Endodermal cell (in vitro differentiated cells): ENCODE results near the gene TGM1. TPM values are rescaled to one million over a fixed set of nuclear protein-coding genes. Genes with fewer than 3 reads are reported as not detected.
A peak's percentile ranks its signal among the peaks of the same experiment; 100 is the strongest.

Experiments
- DNase-seq: peaks from one replicate; pipeline ENCODE4 v3.0.0-alpha.2; 2017
- H3K27ac ChIP-seq: 2 replicates; pipeline ENCODE4 v1.5.1; 2013; ENCODE audit warnings: mild to moderate bottlenecking, low read depth, low read length, moderate library complexity
- H3K27me3 ChIP-seq: 2 replicates; pipeline ENCODE4 v1.6.1; 2013; ENCODE audit warnings: mild to moderate bottlenecking, low read length, moderate library complexity; ENCODE audit not compliant: insufficient read depth, control insufficient read depth, poor library complexity, severe bottlenecking
- H3K36me3 ChIP-seq: 2 replicates; pipeline ENCODE4 v1.7.0; 2013; ENCODE audit warnings: mild to moderate bottlenecking, low read length, moderate library complexity; ENCODE audit not compliant: control insufficient read depth, insufficient read depth
- H3K4me1 ChIP-seq: one replicate; pipeline ENCODE4 v1.7.0; 2013; ENCODE audit warnings: low read length; ENCODE audit not compliant: control insufficient read depth, insufficient read depth
- H3K4me3 ChIP-seq: 2 replicates; pipeline ENCODE4 v1.5.1; 2013; ENCODE audit warnings: mild to moderate bottlenecking, low read length, moderate library complexity
- H3K9ac ChIP-seq: 2 replicates; pipeline ENCODE4 v1.6.1; 2013; ENCODE audit warnings: mild to moderate bottlenecking, low read length, moderate library complexity; ENCODE audit not compliant: poor library complexity, severe bottlenecking; ENCODE audit errors: extremely low read depth
- H3K9me3 ChIP-seq: 2 replicates; pipeline ENCODE4 v1.6.1; 2013; ENCODE audit warnings: mild to moderate bottlenecking, low read length, moderate library complexity; ENCODE audit not compliant: control insufficient read depth
- H3K27ac Mint-ChIP-seq: 2 replicates; pipeline ENCODE4 v1.8.0; 2020; ENCODE audit warnings: mixed read lengths
- H3K27me3 Mint-ChIP-seq: 2 replicates; pipeline ENCODE4 v1.8.0; 2021; ENCODE audit warnings: mild to moderate bottlenecking, mixed read lengths; ENCODE audit not compliant: insufficient read depth
- H3K36me3 Mint-ChIP-seq: 2 replicates; pipeline ENCODE4 v1.8.0; 2020; ENCODE audit warnings: low read depth, mixed read lengths
- H3K4me1 Mint-ChIP-seq: 2 replicates; pipeline ENCODE4 v1.8.0; 2020; ENCODE audit warnings: mixed read lengths
- H3K4me3 Mint-ChIP-seq: 2 replicates; pipeline ENCODE4 v1.8.0; 2020; ENCODE audit warnings: mild to moderate bottlenecking, moderate library complexity, mixed read lengths
- H3K9me3 Mint-ChIP-seq: 2 replicates; pipeline ENCODE4 v1.8.0; 2020; ENCODE audit warnings: mild to moderate bottlenecking, mixed read lengths
- CTCF ChIP-seq: fragments of 200-600 bp; sonication (generic); conservative IDR thresholded peaks from 2 replicates; pipeline ENCODE4 v1.5.0; 2021; ENCODE audit warnings: antibody characterized with exemption, mild to moderate bottlenecking
- WGBS, 2 experiments: methylation state at CpG; one replicate each; pipeline versions ENCODE4 v1.1.5 to v1.1.7; 2013; ENCODE audit warnings: missing lambda C conversion rate in 2 of 2, mixed read lengths in 1 of 2; ENCODE audit not compliant: insufficient coverage in 1 of 2, insufficient read length in 1 of 2; 5-methylcytosine and 5-hydroxymethylcytosine counted together
- total RNA-seq, 2 donors: library from RNA; stranded (reverse); fragmentation: NEBNext Ultra II Directional in 1 of 2; extraction: Animal tissue kit (Norgen Biotek cat#: 25700) in 1 of 2; gene quantifications; 2 replicates in 1 of 2; 3 replicates in 1 of 2; pipeline ENCODE4 v1.2.1, GENCODE V29; 2021

The TGM1 gene
- total RNA-seq, 2 donors from 2014 or later, result 1.6 to 3.4 TPM

DNA sequence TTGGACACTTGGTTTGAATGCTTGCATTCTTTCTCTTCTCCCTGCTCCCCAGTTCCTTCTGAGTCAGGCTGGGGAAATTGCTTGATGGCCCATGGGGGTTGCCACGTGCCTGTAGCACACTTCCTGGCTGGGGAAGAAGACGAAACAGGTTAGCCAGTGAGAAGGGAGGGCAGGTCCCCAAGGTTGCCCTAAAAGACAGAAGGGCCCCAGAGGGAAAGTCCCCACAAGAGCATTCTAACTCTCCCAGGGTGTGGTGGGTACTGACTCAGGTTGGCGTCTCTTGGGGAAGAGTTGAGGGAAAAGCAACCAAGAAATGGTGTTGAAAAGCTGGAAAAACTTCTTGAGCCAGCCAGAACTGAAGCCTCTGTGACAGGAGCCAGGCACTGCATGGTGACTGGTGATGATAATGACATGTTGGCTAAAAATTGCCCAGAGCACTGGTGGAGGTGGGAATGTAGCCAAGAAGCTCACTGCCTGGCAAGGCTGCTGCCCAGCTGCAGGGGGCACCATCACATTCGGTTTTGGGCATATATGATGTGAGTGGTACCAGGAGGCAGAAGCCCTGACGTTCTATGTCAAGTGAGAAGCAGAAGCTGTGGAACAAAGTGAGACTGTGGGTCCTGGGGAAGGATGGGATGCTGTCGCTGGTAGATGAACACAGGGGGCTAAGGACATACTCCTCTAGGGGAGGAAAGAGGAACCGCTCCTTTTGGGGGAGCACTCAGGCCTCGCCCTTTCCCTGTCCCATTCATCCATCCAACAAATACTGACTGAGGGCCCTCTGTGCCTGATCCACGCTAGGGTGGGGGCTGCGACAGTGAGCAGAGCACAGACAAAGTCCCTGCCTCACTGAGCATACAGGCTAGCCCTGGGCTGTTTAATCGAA, 16.6 kb upstream of the TGM1 start:
- Mint-ChIP-seq H3K9me3 (no peaks in the 10 kb centered on the region), H3K36me3 (no peaks in the 10 kb centered on the region), H3K27me3 (no peaks in the 10 kb centered on the region), H3K4me1 (no peaks in the 10 kb centered on the region), H3K27ac (no peak overlapping the region), H3K4me3 (no peak overlapping the region)
- WGBS, 2 experiments, result 89 to 93% methylated on average over 7 to 11 of the region's 11 CpGs
- H3K9me3 ChIP-seq, result no peaks in the 10 kb centered on the region
- no peak overlapping the region for H3K9ac ChIP-seq
- H3K4me3 ChIP-seq, result no peak overlapping the region
- H3K27me3 ChIP-seq, result no peaks in the 10 kb centered on the region
- H3K27ac ChIP-seq, result no peak overlapping the region
- peak; percentile 36 for TF ChIP-seq CTCF
- no peaks in the 10 kb centered on the region for H3K36me3 ChIP-seq
- DNase-seq, result no peak
- H3K4me1 ChIP-seq, result no peaks in the 10 kb centered on the region

GRCh38 chr14:24278424-24278823, 15.4 kb upstream of the TGM1 start:
- WGBS, 2 experiments, result 93 to 94% methylated on average over 5 of the region's 5 CpGs
- Mint-ChIP-seq H3K27me3 (no peaks in the 10 kb centered on the region), H3K9me3 (no peaks in the 10 kb centered on the region), H3K4me1 (no peaks in the 10 kb centered on the region), H3K27ac (no peak overlapping the region), H3K4me3 (no peak overlapping the region), H3K36me3 (no peaks in the 10 kb centered on the region)
- Histone ChIP-seq H3K4me1 (no peaks in the 10 kb centered on the region), H3K27me3 (no peaks in the 10 kb centered on the region), H3K27ac (no peak overlapping the region), H3K9me3 (no peaks in the 10 kb centered on the region), H3K4me3 (no peak overlapping the region), H3K36me3 (no peaks in the 10 kb centered on the region), H3K9ac (no peak overlapping the region)
- TF ChIP-seq CTCF, result no peak
- DNase-seq, result no peak

GRCh38 chr14:24277606-24278321, 14.8 kb upstream of the TGM1 start:
- H3K27ac Mint-ChIP-seq, result no peak overlapping the region
- Histone ChIP-seq H3K27me3 (no peaks in the 10 kb centered on the region), H3K36me3 (no peaks in the 10 kb centered on the region), H3K27ac (no peak overlapping the region), H3K4me3 (no peak overlapping the region), H3K4me1 (no peaks in the 10 kb centered on the region), H3K9me3 (no peaks in the 10 kb centered on the region), H3K9ac (no peak overlapping the region)
- H3K36me3 Mint-ChIP-seq, result no peaks in the 10 kb centered on the region
- TF ChIP-seq CTCF, result no peak
- WGBS, 2 experiments, result 89 to 90% methylated on average over 8 to 11 of the region's 11 CpGs
- no peak for DNase-seq
- H3K4me3 Mint-ChIP-seq, result no peak overlapping the region
- no peaks in the 10 kb centered on the region for H3K9me3 Mint-ChIP-seq
- H3K4me1 Mint-ChIP-seq, result no peaks in the 10 kb centered on the region
- no peaks in the 10 kb centered on the region for H3K27me3 Mint-ChIP-seq
